Mesendoderm (in vitro differentiated cells): ENCODE measurements around the gene FAM168A.
"Not testable (repeated sequence)": the region's sequence is repeated elsewhere in the genome, so short reads cannot be mapped to it uniquely, and the experiment has no call there.

Experiments
- DNase-seq: peaks from one replicate; pipeline ENCODE4 v3.0.0; 2013
- H2AK5ac ChIP-seq: 2 replicates; pipeline ENCODE4 v1.6.1; 2013; ENCODE audit warnings: low read length, inconsistent platforms
- H2BK120ac ChIP-seq: 2 replicates; pipeline ENCODE4 v1.6.1; 2013; ENCODE audit warnings: low read depth, mild to moderate bottlenecking, low read length, moderate library complexity, mixed read lengths
- H2BK15ac ChIP-seq: replicated peaks from 2 replicates; pipeline ENCODE4 v1.6.1; 2013; ENCODE audit warnings: low read depth, mild to moderate bottlenecking, moderate library complexity
- H2BK5ac ChIP-seq: 2 replicates; pipeline ENCODE4 v1.6.1; 2013; ENCODE audit warnings: low read length, inconsistent platforms
- H3K18ac ChIP-seq: 2 replicates; pipeline ENCODE4 v1.6.1; 2013; ENCODE audit warnings: mild to moderate bottlenecking, low read length, mixed read lengths
- H3K23ac ChIP-seq: one replicate; pipeline ENCODE4 v1.6.1; 2013; ENCODE audit warnings: low read length
- H3K27ac ChIP-seq: 2 replicates; pipeline ENCODE4 v1.5.1; 2013; ENCODE audit warnings: low read depth, mild to moderate bottlenecking, inconsistent platforms, low read length, moderate library complexity
- H3K27me3 ChIP-seq: 2 replicates; pipeline ENCODE4 v1.6.1; 2013; ENCODE audit warnings: low read length, control low read depth, mild to moderate bottlenecking, inconsistent platforms; ENCODE audit not compliant: insufficient read depth, poor library complexity
- H3K36me3 ChIP-seq: 2 replicates; pipeline ENCODE4 v1.6.1; 2013; ENCODE audit warnings: low read length, inconsistent platforms; ENCODE audit not compliant: control insufficient read depth, insufficient read depth
- H3K4ac ChIP-seq: one replicate; pipeline ENCODE4 v1.6.1; 2013; ENCODE audit warnings: low read depth, mild to moderate bottlenecking, low read length, moderate library complexity
- H3K4me1 ChIP-seq: 2 replicates; pipeline ENCODE4 v1.6.1; 2013; ENCODE audit warnings: low read depth, low read length, inconsistent platforms; ENCODE audit not compliant: control insufficient read depth
- H3K4me2 ChIP-seq: 2 replicates; pipeline ENCODE4 v1.6.1; 2013; ENCODE audit warnings: low read length
- H3K4me3 ChIP-seq: 2 replicates; pipeline ENCODE4 v1.5.1; 2013; ENCODE audit warnings: mild to moderate bottlenecking, low read length
- H3K56ac ChIP-seq: one replicate; pipeline ENCODE4 v1.6.1; 2013; ENCODE audit warnings: low read length
- H3K79me1 ChIP-seq: 2 replicates; pipeline ENCODE4 v1.6.1; 2013; ENCODE audit warnings: low read length, inconsistent platforms
- H3K79me2 ChIP-seq: 2 replicates; pipeline ENCODE4 v1.6.1; 2013; ENCODE audit warnings: mild to moderate bottlenecking, low read length; ENCODE audit not compliant: control insufficient read depth, insufficient read depth
- H3K9ac ChIP-seq: 2 replicates; pipeline ENCODE4 v1.6.1; 2013; ENCODE audit warnings: low read length, inconsistent platforms
- H4K5ac ChIP-seq: one replicate; pipeline ENCODE4 v1.6.1; 2013; ENCODE audit warnings: low read length
- H4K8ac ChIP-seq: one replicate; pipeline ENCODE4 v1.6.1; 2013; ENCODE audit warnings: low read depth, mild to moderate bottlenecking, control low read depth, low read length, moderate library complexity
- WGBS: extraction: QIAGEN DNeasy Blood & Tissue Kit; methylation state at CpG from one replicate; pipeline ENCODE4 v1.1.7; 2013; ENCODE audit warnings: low lambda C conversion rate, missing lambda C conversion rate; ENCODE audit not compliant: insufficient coverage; ENCODE audit errors: extremely low coverage; 5-methylcytosine and 5-hydroxymethylcytosine counted together

The FAM168A gene

DNA sequence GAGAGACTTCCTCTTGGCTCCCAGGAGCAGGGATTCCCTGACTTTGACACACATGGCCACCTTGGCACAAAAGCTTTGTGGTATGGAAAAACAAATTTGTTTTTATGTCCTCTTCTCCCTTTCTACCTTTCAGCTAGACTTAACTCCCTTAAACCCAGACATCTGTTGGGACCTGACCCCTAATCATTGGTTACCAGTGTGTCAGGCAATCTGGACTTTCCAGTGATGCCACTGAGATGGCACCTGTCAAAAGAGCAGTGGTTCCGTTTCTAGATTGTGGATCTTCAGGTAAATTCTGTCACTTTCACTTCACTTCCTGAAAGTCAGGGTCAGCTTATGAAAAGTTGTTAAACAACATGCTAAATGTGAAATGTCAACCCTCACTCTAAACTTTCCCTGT, 17.2 kb downstream of the FAM168A start:
- not testable (repeated sequence) for H4K5ac ChIP-seq, H3K4me3 ChIP-seq, H3K23ac ChIP-seq, H2BK5ac ChIP-seq, H2AK5ac ChIP-seq, H3K27me3 ChIP-seq, H3K79me1 ChIP-seq, H2BK120ac ChIP-seq, H3K36me3 ChIP-seq, H3K4me1 ChIP-seq, H3K27ac ChIP-seq, H4K8ac ChIP-seq, H3K4ac ChIP-seq, H2BK15ac ChIP-seq, H3K79me2 ChIP-seq, H3K18ac ChIP-seq, H3K4me2 ChIP-seq, H3K9ac ChIP-seq, DNase-seq, H3K56ac ChIP-seq
- WGBS: no CpG with 5 or more reads among the region's 1 CpG

DNA sequence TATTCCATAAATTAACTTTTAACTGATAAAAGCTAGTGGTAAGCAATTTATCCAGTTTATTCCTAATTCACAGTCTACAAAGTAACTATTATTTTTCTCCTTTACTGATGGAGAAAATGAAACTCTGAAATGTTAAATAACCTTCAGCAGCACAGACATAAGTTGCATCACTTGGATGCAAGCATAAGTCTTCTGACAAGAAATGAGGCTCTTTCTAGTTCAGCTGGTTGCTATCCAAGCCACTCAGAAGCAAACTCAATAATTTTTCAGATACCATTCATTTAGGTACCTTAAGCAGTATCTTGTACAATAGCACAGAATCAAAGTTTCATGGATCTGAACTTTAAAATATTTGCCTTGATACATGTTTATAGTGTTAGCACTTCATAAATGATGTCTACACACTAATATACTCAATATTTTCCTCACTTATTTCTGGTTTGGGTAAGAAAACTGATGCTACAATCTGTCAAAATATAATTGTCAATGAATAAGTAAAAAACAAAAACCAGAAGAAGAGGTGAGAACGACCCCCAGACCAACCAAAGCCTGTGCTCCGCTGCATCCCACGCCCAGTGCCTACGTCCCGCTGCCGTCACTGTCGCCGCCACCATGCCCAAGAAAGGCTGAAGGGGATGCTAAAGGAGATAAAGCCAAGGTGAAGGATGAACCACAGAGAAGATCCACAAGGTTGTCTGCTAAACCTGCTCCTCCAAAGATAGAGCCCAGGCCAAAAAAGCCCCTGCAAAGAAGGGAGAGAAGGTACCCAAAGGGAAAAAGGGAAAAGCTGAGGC, 18.1 kb downstream of the FAM168A start:
- no peak overlapping the region for H3K27ac ChIP-seq
- no peak overlapping the region for H3K4me3 ChIP-seq
- peaks cover 1% of the 10 kb centered on the region for H3K79me2 ChIP-seq
- no peak overlapping the region for H3K9ac ChIP-seq
- peaks cover 4% of the 10 kb centered on the region for H3K79me1 ChIP-seq
- no peak overlapping the region for H3K18ac ChIP-seq
- H3K56ac ChIP-seq: no peak overlapping the region
- no peak overlapping the region for H2AK5ac ChIP-seq
- no peaks in the 10 kb centered on the region for H3K4me1 ChIP-seq
- no peak overlapping the region for H3K23ac ChIP-seq
- H3K4ac ChIP-seq: no peak overlapping the region
- no CpG with 5 or more reads among the region's 8 CpGs for WGBS
- H4K8ac ChIP-seq: no peak overlapping the region
- no peak overlapping the region for H2BK5ac ChIP-seq
- H2BK120ac ChIP-seq: no peak overlapping the region
- H3K27me3 ChIP-seq: no peaks in the 10 kb centered on the region
- H4K5ac ChIP-seq: no peak overlapping the region
- no peak overlapping the region for H2BK15ac ChIP-seq
- no peaks in the 10 kb centered on the region for H3K36me3 ChIP-seq
- DNase-seq: no peak
- H3K4me2 ChIP-seq: no peak overlapping the region

DNA sequence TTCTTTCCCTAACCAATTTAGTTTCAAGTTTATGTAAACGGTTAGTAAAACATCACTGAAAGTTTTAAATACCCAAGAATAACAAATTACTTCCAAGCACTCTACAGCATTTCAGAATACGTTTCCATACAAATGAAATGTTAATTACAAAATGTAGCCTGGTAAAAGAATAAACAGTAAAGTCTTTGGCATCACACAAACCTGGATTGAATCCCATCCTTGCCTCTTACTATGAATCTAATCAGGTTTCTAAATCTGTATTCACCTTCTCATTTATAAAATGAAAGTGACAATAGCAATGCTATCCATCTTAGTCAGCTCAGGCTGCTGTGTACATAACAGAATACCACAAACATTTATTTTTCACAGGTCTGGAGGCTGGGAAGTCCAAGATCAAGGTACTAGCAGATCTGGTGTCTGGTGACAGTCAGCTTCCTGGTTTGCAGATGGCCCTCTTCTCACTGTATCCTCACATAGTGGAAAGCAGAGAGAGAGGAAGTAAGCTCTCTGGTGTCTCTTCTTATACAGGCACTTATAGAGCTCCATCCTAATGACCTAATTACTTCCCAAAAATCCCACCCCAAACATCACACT, 19.2 kb downstream of the FAM168A start:
- Histone ChIP-seq H3K79me2 (peaks cover 1% of the 10 kb centered on the region), H3K4me1 (no peaks in the 10 kb centered on the region), H3K56ac (no peak overlapping the region), H3K9ac (no peak overlapping the region), H2BK120ac (no peak overlapping the region), H3K79me1 (peaks cover 4% of the 10 kb centered on the region), H4K8ac (no peak overlapping the region), H3K4ac (no peak overlapping the region), H3K18ac (no peak overlapping the region), H3K4me2 (no peak overlapping the region), H3K27ac (no peak overlapping the region), H2BK5ac (no peak overlapping the region), H3K36me3 (no peaks in the 10 kb centered on the region), H2BK15ac (no peak overlapping the region), H3K27me3 (no peaks in the 10 kb centered on the region), H2AK5ac (no peak overlapping the region), H3K4me3 (no peak overlapping the region), H3K23ac (no peak overlapping the region), H4K5ac (no peak overlapping the region)
- DNase-seq: no peak
- WGBS: no CpG with 5 or more reads among the region's 2 CpGs

DNA sequence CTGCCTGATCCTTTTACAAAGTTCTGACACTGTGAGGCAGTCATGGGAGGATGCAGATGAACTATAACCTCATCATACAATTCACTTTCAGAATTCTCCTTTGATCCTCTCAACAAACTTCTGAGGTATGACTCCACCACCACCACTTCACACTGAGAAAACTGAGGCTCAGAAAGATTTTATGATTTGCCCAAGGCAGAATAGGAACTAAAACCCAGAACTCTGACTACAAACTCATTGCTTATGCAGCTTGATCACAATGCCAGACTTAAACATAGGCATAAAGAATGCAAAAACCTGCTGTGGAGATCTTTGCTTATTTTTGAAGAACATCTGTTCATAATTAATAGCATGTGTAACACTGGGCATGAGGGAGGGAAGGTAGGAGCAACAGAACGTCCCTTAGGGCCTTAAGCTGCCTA, 20.4 kb downstream of the FAM168A start:
- no peak overlapping the region for H2BK120ac ChIP-seq
- no peak overlapping the region for H3K4me2 ChIP-seq
- no peak overlapping the region for H3K27ac ChIP-seq
- WGBS: no CpG with 5 or more reads among the region's 1 CpG
- no peaks in the 10 kb centered on the region for H3K27me3 ChIP-seq
- no peak overlapping the region for H2BK5ac ChIP-seq
- H2AK5ac ChIP-seq: no peak overlapping the region
- no peak overlapping the region for H3K9ac ChIP-seq
- H3K4me1 ChIP-seq: no peaks in the 10 kb centered on the region
- H3K36me3 ChIP-seq: no peaks in the 10 kb centered on the region
- H3K79me1 ChIP-seq: no peaks in the 10 kb centered on the region
- DNase-seq: no peak
- H3K4ac ChIP-seq: no peak overlapping the region
- H4K8ac ChIP-seq: no peak overlapping the region
- H3K23ac ChIP-seq: no peak overlapping the region
- no peak overlapping the region for H4K5ac ChIP-seq
- no peak overlapping the region for H3K18ac ChIP-seq
- H3K79me2 ChIP-seq: no peaks in the 10 kb centered on the region
- no peak overlapping the region for H3K4me3 ChIP-seq
- H3K56ac ChIP-seq: no peak overlapping the region
- H2BK15ac ChIP-seq: no peak overlapping the region

DNA sequence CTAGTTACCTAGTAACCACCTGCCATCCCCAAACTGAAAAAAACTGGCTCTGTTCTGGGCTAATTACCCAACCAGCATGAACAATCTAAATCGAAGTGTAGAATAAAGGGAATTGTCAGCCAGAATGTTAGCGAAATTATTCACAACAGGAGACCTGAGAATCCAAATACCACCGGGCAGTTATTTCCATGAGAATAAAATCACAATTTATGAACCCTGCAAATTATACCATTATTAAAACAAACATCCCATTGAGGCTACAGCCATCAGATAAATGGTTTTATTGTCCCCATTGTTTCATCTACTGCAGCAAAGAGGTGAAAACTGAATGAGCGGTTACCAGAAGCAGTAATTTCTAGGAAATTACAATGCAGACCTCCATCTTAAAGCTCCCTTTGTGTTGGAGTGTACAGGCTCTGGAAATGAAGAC, 21.7 kb downstream of the FAM168A start:
- Histone ChIP-seq H3K79me2 (no peaks in the 10 kb centered on the region), H3K56ac (no peak overlapping the region), H2AK5ac (no peak overlapping the region), H3K23ac (no peak overlapping the region), H2BK15ac (no peak overlapping the region), H3K4me3 (no peak overlapping the region), H3K9ac (no peak overlapping the region), H3K4me1 (no peaks in the 10 kb centered on the region), H3K27ac (no peak overlapping the region), H2BK5ac (no peak overlapping the region), H2BK120ac (no peak overlapping the region), H3K18ac (no peak overlapping the region), H3K4ac (no peak overlapping the region), H3K4me2 (no peak overlapping the region), H3K36me3 (no peaks in the 10 kb centered on the region), H4K8ac (no peak overlapping the region), H4K5ac (no peak overlapping the region), H3K27me3 (no peaks in the 10 kb centered on the region), H3K79me1 (no peaks in the 10 kb centered on the region)
- whole genome bisulfite sequencing: no CpG with 5 or more reads among the region's 4 CpGs
- DNase-seq: no peak
